GM04504 (cell line): Measurements from ENCODE around the gene MSH3.
A peak's percentile ranks its signal among the peaks of the same experiment; 100 is the strongest.
"Not testable (repeated sequence)": the region's sequence is repeated elsewhere in the genome, so short reads cannot be mapped to it uniquely, and the experiment has no call there.

ENCODE experiments used
- DNase-seq: peaks from one replicate; pipeline ENCODE4 v3.0.0-alpha.2; 2012; ENCODE audit warnings: low read depth

The MSH3 gene

DNA sequence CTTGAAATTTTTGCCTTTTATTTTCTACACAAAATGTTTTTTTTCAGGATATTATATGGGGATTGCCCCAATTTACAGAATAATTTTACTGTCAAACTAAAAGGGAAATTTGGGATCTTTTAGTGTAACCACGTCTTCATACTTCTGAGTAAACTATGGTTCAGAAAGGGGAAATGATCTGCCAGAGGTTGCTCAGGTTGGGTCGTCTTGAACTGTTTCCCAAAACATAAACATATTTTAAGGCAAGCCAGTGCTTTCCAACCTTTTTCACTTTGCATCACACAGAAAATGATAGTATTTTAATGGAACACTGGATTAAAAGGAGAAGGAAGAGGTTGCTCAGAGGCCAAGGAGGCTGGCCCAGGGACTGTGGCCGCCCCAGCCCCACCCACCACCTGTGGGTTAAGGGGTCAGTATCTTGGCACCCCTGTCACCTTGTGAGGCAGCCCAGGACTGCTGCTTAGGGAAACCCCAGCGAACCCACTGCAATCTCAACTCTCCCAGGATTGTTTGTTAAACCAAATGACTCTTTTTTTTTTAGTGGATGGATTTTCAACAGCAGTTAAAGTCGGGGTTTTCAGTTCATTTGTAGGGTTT is 143.1 kb downstream of the MSH3 start:
- DNase-seq, result no peak

DNA sequence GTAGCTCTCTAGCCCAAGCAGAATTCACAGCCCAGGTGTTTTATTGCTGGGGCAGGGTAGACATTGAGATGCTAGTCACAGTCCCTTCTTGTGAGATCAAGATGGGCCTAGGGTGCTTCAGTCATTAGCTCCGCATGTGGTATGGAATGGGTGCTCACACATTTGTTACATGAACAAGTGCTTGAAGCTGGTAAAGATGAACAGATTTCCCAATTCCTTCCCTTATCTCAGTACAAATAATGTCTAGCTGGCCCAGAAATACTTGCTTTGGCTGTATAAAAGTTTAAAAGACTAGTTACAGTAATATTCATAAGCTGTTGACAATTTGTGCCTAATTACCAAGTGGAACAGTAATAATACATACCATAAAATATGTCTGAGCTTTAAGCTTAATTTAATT is 143.7 kb downstream of the MSH3 start:
- DNase-seq, result no peak

DNA sequence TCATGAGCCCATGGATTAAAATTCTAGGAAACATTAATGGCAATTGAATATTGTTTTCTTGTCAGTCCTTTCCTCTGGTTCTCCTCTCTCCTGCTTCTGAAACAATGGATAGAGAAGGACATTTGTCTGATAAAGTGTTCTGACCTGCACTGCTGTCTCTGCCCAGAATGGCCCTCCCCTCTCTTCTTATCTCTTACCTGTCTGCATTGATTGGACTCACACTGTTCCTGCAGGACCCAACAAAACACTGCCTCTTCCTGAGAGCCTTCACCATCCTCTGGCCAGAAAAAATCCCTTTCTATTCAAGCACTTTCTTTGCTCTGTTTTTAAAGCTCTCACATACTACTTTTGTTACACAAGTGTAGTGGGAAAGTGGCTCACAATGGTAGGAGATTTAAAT is 144.2 kb downstream of the MSH3 start:
- DNase-seq, result no peak

DNA sequence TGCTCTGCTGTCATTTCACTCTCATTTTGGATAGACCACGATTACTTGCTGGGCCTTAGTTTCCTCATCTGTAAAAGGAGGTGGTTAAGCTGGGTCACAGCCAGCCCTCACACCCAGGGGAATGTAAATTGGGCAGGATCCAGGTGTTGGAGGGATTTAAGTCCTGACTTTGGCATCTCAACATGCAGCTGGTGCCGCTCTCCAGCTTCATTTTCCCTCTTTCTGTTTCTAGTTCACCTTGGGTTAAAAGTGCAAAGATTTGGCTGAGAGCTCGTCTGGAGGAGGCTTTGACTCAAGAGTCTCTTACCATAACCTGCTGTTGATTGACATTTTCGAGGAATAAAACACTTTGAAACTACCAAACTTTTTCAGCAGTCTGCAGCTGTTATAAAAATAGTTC is 144.6 kb downstream of the MSH3 start:
- no peak for DNase-seq

DNA sequence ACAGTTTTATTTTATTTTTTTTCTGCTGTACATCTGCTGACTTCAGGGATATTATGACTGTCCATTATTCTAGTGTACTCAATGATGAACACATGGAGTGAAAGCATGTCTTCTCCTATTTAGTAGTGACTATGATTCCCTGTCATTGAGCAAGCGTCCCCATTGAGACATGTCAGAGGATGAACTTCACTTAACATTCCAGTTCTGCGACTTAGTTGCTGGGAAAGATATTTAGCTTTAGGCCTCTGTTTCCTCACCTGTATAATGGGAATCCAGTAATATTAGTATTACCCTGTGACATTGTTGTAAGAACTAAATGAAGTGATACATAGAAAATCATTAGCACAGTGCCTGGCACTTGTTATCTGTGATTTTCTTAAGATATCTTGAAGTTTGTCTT is 145.1 kb downstream of the MSH3 start:
- no peak for DNase-seq

DNA sequence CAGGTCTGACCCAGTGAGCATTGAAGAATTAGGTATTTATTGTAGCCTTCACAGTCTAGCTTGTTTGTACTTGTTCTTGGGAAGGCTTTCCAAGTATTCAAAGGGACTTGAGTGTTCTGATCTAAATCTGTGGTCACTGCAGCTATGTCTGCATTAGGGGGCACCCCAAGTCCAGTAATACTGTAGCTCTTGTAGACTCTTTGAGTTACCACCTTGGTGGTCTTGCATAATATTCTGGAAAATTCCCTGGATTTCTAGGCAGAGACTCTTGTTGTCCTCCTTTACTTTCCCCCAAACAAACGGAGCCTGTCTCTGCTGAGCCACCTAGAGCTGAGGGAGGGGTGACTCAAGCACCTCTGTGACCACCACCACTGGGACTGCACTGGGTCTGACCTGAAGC is 149.9 kb downstream of the MSH3 start:
- DNase-seq, result no peak

DNA sequence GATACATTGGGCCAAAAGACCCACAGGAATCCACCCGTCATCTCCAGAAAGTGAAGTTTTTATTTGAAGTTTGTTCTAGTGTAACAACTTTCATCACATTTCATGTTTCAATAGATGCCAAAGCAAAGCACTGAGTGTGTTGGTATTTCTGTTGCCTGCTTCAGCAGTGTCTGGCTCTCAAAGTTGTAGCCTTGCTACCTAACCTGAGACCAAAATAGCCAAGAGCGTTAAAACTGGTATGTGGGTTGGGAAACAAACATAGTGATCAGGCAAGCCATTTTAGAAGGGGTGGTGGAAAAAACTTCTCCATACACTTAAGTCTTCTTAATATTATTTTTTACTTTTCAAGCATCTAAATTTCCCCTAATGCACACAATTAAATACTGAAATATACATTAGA is 150.6 kb downstream of the MSH3 start:
- DNase-seq, result no peak

DNA sequence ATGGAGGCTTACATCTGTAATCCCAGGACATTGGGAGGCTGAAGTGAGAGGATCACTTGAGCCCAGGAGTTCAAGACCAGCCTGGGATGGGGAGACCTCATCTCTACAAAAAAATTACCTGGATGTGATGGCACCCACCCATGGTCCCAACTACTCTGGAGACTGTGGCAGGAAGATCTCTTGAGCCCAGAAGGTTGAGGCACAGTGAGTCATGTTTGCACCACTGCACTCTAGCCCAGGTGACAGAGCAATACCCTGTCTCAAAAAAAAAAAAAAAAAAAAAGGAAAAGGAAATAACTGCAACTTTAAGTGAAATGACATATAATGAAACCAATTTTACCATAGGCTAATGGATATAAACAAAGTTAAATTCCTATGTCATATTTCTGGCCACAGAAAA is 152.5 kb downstream of the MSH3 start:
- no peak for DNase-seq

DNA sequence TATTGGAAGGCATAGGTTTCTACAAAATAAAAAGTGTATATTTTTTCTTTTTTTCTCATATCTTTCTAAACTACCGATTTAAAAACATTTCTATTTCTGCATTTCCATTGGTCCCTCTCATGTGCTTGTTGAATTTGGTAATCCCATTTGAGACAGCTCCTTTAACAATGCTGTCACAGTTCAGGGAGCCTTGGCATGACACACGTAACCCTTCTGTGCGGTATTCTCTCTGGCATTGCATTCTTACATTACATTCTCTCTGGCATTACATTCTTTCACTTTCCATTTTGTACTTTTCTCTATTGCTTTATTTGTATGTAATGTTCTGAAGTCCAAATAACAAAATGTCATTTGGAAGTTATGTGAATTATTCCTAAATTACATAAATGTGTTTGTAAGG is 155.0 kb downstream of the MSH3 start:
- no peak for DNase-seq

DNA sequence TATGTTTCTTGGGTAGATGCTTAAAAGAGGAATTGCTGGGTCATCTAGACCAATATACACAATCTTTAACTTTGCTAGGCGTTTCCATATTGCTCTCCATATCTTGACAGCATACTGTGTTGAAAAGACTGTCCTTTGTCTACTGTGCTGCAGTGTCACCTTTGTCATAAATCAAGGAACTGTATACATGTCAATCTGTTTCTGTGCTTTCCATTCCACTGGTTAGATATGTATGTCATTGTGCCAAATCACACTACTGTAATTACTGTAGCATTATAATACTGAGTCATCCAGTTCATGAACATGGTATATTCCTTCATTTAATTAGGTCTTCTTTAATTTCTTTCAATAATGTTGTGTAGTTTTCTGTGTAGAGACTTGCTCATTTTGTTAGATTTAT is 156.0 kb downstream of the MSH3 start:
- no peak for DNase-seq

DNA sequence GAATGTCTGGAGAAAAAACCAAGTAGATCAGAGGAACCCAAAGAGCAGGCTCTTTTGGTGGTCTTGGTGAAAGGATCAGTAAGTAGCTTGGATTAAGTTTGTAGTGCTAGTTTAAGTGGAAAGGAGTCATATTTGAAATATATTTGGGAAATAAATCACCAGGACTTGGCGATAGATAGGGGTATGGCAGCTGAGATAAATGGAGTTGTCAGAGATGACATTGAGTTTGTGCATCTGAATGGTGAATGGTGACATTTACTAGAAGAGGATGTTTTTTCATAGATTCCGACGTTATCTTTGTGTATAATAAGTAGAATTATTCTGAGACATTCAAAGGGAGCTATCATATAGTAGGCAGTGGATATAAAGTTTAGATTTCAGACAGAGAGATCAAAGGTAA is 162.1 kb downstream of the MSH3 start:
- DNase-seq, result no peak

DNA sequence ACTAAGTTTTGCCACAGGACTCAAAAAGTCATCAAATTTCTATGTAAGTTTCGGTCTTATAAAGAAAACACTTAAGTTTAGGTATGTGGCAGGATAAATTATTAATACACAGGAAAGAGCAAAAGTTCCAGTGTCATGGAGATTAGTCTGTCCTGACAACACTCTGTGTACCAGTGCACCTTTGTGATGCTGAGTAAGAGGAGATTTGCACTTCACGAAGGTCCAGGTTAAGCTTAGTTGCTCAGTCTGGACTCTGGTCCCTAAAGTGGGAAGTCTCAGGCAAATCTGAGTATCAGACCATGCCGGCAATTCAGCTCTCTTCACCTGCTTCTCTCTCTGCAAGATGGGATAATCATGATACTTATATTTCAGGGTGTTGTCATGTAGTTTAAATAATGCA is 166.2 kb downstream of the MSH3 start:
- DNase-seq, result no peak

DNA sequence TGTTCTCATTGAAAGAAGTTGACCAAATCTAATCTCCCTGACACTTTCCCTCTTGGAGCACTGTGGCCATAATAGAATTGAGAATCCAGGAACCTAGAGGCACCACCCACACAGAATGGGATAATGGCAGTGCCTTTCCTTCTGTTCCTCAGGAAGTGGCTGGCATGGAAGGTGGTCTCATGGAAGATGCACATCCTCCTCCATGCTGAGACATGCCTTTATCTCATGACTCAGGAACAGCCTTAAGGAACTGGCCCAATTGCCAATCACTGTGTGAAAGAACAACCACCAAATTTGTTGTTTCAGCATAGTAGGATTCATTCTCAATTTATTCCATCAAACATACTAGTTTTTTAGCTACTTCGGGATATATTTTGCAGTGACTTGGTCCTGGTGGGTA is 168.2 kb downstream of the MSH3 start:
- no peak for DNase-seq

DNA sequence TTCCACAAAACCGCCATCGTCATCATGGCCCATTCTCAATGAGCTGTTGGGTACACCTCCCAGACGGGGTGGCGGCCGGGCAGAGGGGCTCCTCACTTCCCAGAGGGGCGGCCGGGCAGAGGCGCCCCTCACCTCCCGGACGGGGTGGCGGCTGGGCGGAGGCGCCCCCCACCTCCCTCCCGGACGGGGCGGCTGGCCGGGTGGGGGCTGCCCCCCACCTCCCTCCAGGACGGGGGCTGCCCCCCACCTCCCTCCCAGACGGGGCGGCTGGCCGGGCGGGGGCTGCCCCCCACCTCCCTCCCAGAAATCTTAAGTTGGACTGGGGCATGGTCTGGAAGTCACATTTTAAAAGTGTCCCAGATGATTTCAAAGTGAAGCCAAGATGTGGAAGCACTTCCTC is 169.7 kb downstream of the MSH3 start:
- not testable (repeated sequence) for DNase-seq

DNA sequence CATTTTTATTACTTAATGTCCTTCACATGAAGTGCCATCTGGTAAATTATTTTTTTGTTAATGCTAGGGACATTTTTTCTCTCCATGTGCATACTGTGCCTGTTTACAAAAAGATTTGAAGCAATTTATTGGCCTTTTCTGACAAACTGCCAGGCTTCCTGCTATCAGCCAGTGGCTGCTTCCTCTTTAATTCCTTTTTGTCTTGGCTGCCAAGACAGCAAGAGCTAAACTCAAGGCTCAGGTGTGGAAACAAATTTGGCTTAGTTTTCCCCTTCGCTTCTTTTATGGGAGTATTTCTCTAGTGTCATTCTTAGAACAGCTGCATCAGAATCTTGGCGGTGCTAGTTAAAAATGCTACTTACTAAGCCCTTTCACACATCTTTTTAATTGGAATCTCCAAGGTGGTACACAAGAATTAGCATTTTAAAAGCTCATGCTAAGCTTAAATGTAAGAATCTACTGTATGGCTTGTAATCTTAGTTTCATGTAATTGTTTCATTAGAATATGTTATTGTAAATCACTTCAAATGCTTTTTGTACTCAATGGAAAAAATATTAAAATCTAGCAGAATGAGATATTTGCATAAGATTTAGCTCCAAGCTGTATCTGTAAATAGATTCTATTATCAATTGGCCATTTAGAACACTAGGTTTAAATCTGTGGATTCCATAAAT is 171.5 kb downstream of the MSH3 start:
- peak; percentile 3 for DNase-seq

DNA sequence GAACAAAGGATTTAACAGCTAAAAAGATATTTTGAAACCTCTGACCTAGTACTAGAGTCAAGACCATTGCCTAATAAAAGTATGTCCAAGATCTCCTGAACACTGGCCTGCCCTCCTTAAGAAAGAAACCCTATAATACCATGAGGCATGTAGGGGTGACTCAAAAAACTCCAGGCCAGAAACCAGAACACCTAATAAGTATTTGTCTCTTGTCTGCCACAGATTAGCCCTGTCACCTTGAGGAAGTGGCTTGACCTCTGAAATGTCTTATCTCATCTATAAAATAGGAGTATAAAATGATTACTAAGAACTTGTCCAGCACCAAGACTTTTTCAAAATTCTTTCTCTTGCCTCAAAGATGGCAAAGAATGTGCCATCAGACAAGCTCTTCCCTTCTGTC is 180.3 kb downstream of the MSH3 start:
- no peak for DNase-seq

DNA sequence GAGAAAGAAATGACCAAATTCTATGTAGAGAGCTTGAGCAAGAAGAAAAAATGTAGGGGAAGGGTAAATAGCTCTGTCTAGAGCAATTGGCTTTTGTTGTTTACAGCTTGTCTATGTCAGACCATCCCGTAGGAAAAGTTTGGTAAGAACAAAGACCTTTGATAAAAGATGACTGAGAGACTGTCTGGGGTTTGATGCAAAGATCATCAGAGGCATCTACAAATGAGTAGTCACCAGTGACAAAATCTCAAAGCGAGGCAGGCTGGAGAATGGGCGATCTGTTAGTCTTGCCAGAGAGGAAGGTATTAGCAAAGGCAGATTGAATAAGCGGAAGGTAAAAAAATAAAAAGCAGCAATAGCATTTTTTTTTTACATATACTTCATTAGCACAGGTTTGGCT is 180.7 kb downstream of the MSH3 start:
- DNase-seq, result no peak

DNA sequence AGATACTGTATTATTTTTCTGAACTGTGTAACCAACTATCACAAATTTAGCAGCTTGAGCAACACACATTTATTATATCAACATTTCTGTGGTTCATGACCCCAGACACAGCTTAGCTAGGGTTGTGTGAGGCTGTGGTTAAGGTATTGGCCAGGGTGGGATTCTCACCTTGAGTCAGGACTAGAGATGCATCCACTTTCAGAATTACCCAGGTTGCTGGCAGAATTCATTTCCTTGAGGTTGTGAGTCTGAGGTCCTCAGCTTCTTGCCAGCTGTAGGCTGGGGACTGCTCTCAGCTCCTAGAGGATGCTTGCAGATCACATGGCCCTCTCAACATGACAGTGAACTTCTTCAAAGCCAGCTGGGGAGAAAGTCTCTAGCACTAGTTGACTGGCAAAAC is 183.2 kb downstream of the MSH3 start:
- no peak for DNase-seq

DNA sequence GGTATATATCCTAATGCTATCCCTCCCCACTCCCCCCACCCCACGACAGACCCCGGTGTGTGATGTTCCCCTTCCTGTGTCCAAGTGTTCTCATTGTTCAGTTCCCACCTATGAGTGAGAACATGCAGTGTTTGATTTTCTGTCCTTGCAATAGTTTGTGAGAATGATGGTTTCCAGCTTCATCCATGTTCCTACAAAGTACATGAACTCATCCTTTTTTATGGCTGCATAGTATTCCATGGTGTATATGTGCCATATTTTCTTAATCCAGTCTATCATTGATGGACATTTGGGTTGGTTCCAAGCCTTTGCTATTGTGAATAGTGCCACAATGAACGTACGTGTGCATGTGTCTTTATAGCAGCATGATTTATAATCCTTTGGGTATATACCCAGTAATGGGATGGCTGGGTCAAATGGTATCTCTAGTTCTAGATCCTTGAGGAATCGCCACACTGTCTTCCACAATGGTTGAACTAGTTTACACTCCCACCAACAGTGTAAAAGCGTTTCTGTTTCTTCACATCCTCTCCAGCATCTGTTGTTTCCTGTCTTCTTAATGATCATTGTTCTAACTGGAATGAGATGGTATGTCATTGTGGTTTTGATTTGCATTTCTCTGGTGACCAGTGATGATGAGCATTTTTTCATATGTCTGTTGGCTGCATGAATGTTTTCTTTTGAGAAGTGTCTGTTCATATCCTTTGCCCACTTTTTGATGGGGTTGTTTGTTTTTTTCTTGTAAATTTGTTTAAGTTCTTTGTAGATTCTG is 186.8 kb downstream of the MSH3 start:
- DNase-seq, result not testable (repeated sequence)

DNA sequence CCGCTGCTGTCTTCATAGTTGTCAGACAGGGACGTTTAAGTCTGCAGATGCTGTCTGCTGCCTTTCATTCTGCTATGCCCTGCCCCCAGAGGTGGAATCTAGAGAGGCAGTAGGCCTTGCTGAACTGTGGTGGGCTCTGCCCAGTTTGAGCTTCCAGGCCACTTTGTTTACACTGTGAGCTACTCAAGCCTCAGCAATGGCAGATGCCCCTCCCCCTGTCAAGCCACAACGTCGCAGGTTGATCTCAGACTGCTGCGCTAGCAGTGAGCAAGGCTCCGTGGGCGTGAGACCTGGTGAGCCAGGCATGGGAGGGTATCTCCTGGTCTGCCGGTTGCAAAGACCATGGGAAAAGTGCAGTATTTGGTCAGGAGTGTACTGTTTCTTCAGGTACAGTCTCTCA is 192.0 kb downstream of the MSH3 start:
- not testable (repeated sequence) for DNase-seq

DNA sequence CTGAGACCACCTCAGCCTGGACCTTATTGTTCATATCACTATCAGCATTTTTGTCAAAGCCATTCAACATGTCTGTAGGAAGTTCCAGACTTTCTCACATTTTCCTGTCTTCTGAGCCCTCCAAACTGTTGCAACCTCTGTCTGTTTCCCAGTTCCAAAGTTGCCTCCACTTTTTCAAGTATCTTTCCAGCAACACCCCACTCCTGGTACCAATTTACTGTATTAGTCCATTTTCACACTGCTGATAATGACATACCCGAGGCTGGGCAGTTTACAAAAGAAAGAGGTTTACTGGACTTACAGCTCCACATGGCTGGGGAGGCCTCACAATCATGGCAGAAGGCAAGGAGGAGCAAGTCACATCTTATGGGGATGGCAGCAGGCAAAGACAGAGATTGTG is 195.7 kb downstream of the MSH3 start:
- DNase-seq, result not testable (repeated sequence)

DNA sequence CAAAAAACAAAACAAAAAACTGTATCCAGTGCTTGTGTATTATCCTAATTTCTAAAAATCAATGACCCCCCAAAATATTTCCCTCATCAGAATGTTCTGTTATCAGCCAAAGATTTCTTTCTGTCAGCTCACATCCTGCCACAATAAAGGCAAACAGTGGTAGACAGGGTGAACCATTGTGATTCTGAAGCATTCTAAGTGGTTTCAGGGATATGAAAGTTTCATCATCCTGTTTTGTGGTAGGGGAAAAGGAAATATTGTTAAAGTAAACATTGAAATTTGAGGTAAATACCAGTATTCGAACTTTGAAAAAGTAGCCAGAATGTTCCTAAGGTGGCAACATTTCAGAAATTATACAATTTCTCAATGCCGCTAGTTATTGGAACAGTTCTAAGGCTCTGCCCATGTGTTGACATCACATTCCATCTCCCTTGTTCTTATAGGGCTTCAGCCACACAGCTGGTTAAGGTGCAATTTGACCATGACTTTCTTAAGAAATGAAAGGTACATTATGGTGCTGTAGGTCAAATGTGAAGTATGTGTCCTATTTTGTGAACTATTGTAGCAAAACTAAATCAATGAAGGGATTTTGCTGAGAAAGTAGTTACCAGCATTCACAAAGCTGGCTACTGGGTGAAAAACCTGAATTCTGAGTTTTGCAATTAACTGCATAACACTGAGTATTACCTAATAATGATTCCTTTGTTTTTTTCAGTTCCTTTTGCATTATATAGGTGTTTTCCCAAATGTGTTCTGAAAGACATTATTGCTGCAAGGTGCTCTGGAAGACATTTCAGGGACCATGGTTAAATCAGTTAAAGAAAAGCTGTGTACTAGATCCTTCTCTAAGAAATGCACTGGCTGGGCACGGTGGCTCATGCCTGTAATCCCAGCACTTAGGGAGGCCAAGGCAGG is 198.1 kb downstream of the MSH3 start:
- DNase-seq, result no peak

DNA sequence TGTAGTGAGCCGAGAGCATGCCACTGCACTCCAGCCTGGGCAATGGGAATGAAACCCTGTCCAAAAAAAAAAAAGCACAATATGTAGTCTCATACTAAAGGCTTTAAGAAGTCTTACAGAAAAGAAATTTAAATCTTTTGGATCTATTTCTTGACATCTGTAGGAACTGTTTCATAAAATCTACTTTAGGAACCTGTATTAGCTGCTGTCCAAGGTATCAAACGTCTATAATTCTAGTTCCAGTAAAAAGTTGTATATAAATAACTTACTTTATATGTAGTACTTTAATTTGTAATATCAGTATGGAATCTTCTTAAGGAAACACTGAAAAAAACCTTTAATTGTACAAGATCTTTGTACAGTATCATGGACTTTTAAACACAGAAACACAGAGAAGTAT is 199.0 kb downstream of the MSH3 start:
- DNase-seq, result no peak
